ENCODE measurements around the gene KIRREL1.

KIRREL1 gene

DNA sequence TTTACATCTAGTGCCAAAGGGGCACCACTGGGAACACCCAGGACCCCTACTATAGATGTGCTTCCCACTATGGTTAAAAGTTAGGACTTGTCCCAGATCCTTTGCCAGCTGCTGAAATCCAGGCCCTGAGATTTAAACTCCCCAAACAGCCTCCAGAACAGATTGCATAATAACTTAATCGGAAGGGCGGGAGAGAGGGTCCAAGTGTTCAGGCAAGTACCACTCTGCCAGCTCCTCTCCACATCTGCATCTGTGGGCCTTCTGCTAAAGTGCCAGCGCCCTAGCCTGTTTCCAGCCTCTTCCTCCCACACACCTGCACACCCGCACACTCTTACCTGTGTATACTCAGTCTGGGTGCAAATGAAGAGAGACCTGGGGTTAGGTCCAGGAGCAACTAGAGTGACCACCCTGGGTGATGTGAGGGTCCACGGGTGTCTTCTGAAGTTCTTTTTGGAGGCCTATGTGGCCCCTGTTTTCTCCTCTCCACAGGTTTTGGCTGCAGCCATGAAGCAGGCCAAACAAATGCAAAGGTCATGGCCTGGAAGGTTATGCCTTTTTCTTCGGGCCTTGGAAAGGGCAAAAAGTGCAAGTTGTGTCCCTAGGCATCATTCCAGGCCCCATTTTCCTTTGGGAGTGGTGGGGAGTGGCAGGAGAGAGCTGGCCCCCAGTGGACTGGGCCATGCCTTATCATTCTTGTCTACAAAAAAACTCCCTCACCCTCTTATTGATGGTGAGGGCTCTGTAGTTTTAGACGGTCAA, 29.3 kb downstream of the KIRREL1 start:
- Mint-ChIP-seq H3K27ac (no peak overlapping the region), H3K9me3 (no peaks in the 10 kb centered on the region), H3K27me3 (ENCODE audit: low read depth) (no peaks in the 10 kb centered on the region), H3K4me1 (ENCODE audit: low read depth) (no peaks in the 10 kb centered on the region), H3K4me3 (no peak overlapping the region), H3K36me3 (ENCODE audit: low read depth) (no peaks in the 10 kb centered on the region)
- DNase-seq (ENCODE audit: low spot score), result no peak

DNA sequence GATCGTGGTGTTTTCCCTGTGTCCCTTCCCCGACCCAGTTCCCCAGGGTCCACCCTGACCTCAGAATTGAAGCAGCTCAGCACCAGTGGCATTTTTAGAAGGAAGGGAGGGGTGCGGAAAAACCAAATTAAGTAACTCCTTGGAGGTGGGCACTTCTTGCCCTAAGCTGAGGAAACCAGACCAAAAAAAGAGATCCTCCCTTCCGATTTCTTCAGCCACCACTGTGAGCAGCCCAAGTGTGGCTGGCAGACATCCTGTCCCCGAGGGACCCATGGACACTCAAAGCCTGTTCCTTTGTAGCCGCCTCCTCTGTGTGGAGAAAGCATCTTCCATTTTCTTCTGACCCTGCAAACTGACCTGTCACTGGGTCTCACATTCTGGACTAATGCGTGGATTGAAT, 31.3 kb downstream of the KIRREL1 start:
- Mint-ChIP-seq H3K27me3 (ENCODE audit: low read depth) (peaks cover 2% of the 10 kb centered on the region), H3K36me3 (ENCODE audit: low read depth) (no peaks in the 10 kb centered on the region), H3K27ac (no peak overlapping the region), H3K9me3 (no peaks in the 10 kb centered on the region), H3K4me1 (ENCODE audit: low read depth) (no peaks in the 10 kb centered on the region), H3K4me3 (no peak overlapping the region)
- no peak for DNase-seq (ENCODE audit: low spot score)

DNA sequence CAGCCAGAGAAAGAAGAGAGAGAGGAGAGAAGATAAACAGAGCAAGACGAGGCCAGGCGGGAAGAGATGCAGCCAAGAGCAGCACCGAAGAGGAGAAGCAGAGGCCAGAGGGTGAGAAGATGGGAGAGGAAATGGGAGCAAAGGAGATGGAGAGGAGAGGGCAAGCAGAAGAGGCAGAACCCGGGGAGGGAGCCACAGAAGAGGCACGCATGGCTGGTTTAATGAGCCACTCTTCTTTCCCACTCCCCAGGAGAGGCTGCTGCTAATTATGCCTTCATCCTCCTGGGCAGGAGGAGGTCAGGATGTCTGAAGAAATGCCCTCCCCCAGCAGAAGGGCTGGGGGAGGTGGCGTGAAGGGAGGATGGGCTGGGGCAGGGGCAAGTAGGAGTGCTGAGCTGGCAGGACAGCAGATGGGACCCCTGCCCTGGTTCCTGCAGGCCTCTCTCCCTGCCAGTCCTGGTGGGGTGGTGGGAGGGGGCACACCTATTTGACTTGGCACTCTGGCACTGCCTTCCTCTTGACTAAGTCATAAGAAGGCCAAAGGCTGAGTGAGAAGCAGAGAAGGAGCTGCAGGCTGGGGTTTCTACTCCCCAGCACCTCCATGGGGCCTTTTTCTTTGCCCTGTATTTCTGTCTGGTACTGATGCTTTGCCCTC, 32.3 kb downstream of the KIRREL1 start:
- peaks cover 2% of the 10 kb centered on the region for H3K27me3 Mint-ChIP-seq (ENCODE audit: low read depth)

DNA sequence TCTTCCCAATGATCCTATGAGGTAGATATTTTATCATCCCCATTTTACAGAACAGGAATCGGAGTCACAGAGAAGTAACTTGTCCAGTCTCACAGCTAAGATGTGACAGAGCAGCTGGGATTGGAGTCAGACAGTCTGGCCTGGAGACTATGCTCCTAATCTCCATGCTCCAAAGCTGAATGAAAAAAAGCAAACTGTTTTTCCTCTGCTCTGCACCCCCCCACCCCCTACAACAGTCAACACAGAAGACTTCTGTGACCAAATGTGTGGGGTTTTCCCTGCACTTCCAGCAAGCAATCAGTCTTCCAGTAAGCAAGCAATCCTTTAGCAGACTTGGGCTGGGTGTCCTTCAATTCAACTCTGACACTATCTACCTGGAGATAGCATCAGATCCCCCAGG, 33.2 kb downstream of the KIRREL1 start:
- no peak for DNase-seq (ENCODE audit: low spot score)
- Mint-ChIP-seq H3K9me3 (no peaks in the 10 kb centered on the region), H3K4me1 (ENCODE audit: low read depth) (no peaks in the 10 kb centered on the region), H3K36me3 (ENCODE audit: low read depth) (no peaks in the 10 kb centered on the region), H3K27ac (no peak overlapping the region), H3K4me3 (no peak overlapping the region), H3K27me3 (ENCODE audit: low read depth) (peaks cover 2% of the 10 kb centered on the region)

More for the DNA sequence above, 32.3 kb downstream of the KIRREL1 start:
- Mint-ChIP-seq H3K4me1 (ENCODE audit: low read depth) (no peaks in the 10 kb centered on the region), H3K4me3 (no peak overlapping the region), H3K36me3 (ENCODE audit: low read depth) (no peaks in the 10 kb centered on the region), H3K9me3 (no peaks in the 10 kb centered on the region), H3K27ac (no peak overlapping the region)
- no peak for DNase-seq (ENCODE audit: low spot score)

DNA sequence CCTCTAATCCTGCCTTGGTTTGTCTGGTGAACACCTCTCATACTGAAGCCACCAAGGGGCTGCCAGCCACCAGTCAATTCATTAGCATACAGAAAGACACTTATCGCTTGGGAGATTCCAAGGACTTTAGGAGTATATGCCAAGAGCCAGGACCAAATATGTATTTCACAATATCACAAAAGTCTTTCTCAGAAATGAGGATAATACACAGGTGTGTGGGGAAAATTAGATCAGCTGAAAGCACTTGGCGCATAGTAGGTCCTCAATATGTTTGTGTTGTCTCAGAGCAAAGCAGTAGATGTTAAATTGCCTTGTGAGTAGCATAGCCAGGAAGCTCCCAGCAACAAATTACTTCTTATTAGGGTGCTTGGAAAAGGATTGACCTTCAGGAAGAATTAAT, 34.1 kb downstream of the KIRREL1 start:
- Mint-ChIP-seq H3K4me1 (ENCODE audit: low read depth) (no peaks in the 10 kb centered on the region), H3K9me3 (no peaks in the 10 kb centered on the region), H3K36me3 (ENCODE audit: low read depth) (no peaks in the 10 kb centered on the region), H3K27ac (no peak overlapping the region), H3K27me3 (ENCODE audit: low read depth) (peaks cover 2% of the 10 kb centered on the region), H3K4me3 (no peak overlapping the region)
- no peak for DNase-seq (ENCODE audit: low spot score)

DNA sequence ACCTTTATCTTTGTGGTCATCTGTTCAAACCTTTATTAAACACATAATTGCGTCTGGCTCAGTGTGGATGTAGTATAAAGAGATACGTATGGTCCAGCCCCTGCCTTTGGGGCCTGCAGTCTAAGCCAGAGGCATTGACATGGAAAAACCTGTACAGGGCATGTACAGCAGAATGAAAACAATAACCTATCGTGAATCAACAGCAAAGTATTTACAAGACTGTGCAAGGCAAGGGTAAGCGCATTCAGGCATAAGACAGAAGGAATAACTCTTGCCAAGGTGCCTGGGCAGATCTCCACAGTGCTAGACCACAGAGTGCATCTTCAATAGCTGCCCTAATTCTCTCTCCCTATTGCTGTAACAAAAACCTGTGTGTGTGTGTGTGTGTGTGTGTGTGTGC, 35.5 kb downstream of the KIRREL1 start:
- H3K9me3 Mint-ChIP-seq, result no peaks in the 10 kb centered on the region
- no peak overlapping the region for H3K4me3 Mint-ChIP-seq
- no peaks in the 10 kb centered on the region for H3K36me3 Mint-ChIP-seq (ENCODE audit: low read depth)
- H3K27me3 Mint-ChIP-seq (ENCODE audit: low read depth), result peaks cover 2% of the 10 kb centered on the region
- no peak overlapping the region for H3K27ac Mint-ChIP-seq
- DNase-seq (ENCODE audit: low spot score), result no peak
- no peaks in the 10 kb centered on the region for H3K4me1 Mint-ChIP-seq (ENCODE audit: low read depth)

DNA sequence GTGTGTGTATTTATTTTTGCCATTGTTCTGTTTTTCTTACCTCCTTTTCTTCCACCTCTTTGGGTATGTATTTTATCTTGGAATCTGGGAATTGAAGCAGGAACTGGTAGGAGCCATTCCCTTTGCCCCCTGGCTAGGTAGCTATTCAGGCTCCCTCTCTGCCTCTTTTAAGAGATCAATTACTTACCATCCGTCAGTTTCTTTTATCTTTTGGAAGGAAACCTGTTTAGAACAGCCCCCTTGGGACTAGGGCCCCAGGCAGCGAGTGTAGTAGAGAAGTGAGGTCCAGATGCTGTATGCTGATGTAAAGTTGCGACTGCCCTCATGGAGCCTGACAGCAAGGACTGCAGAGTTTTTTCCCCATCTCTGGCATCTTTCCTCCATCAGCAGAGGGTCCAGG, 41.6 kb downstream of the KIRREL1 start:
- Mint-ChIP-seq H3K9me3 (no peaks in the 10 kb centered on the region), H3K27me3 (ENCODE audit: low read depth) (no peaks in the 10 kb centered on the region), H3K27ac (no peak overlapping the region), H3K4me1 (ENCODE audit: low read depth) (no peaks in the 10 kb centered on the region), H3K36me3 (ENCODE audit: low read depth) (no peaks in the 10 kb centered on the region), H3K4me3 (no peak overlapping the region)
- DNase-seq (ENCODE audit: low spot score), result no peak

DNA sequence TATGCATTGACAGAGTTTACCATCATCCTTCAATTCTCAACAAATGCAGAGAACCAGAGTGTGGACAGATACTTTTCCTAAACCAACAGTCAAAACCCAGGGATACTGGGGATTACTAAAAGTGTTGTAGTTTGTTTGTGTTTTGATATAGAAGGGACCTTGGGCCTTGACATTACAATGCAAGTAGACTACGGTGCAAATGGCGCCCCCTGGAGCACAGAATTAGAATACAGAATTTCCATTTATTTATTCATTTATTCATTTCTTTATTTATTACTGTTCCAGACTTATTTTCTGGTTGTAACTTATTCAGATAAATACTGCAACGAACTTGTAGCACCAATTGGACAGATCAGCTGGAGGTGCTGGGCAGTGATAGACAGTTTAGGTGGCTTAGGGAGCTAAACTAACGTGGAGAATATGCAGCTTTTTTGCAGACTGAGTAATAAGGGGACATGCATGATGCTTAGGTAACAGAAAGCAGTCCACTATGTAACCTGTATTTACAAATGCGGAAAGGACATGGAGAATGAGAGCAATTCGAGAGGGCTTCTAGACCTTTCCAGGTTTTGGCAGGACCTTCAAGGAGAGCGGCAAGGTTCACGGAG, 42.6 kb downstream of the KIRREL1 start:
- no peak overlapping the region for H3K4me3 Mint-ChIP-seq
- no peak overlapping the region for H3K27ac Mint-ChIP-seq
- no peaks in the 10 kb centered on the region for H3K36me3 Mint-ChIP-seq (ENCODE audit: low read depth)
- no peaks in the 10 kb centered on the region for H3K4me1 Mint-ChIP-seq (ENCODE audit: low read depth)
- no peak for DNase-seq (ENCODE audit: low spot score)
- H3K9me3 Mint-ChIP-seq, result no peaks in the 10 kb centered on the region
- H3K27me3 Mint-ChIP-seq (ENCODE audit: low read depth), result no peaks in the 10 kb centered on the region

DNA sequence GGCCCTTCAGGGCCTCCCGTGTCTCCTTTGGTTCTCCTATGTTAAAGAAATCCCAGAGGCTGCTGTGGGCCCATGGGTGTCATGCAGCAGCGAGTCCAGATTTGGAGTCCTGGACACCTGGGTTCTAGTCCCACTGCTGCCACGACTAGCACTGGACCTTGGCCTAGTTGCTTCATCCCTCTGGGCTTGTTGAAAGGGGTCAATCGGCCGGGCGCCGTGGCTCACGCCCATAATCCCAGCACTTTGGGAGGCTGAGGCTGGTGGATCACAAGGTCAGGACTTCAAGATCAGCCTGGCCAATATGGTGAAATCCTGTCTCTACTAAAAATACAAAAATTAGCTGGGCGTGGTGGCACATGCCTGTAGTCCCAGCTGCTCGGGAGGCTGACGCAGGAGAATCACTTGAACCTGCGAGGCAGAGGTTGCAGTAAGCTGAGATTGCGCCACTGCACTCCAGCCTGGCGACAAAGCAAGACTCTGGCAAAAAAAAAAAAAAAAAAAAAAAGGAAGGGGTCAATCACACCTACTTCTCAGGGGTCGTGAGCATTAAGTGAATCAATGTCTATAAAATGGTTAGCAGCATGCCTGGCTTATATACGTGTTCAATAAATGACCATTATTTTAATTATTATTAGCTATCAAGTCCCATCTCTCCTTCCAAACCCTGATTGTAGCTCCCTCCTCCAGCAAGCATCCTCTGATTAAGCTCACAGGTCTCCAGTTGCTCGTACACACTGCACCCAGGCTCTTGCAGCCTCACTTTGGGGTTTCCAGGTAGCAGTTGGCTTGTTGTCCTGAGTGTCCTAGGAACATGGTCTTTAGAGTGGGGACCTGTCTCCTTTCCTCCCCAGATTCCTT, 43.8 kb downstream of the KIRREL1 start:
- Mint-ChIP-seq H3K4me3 (no peak overlapping the region), H3K27me3 (ENCODE audit: low read depth) (no peaks in the 10 kb centered on the region), H3K27ac (no peak overlapping the region), H3K9me3 (no peaks in the 10 kb centered on the region), H3K36me3 (ENCODE audit: low read depth) (no peaks in the 10 kb centered on the region), H3K4me1 (ENCODE audit: low read depth) (no peaks in the 10 kb centered on the region)
- no peak for DNase-seq (ENCODE audit: low spot score)

DNA sequence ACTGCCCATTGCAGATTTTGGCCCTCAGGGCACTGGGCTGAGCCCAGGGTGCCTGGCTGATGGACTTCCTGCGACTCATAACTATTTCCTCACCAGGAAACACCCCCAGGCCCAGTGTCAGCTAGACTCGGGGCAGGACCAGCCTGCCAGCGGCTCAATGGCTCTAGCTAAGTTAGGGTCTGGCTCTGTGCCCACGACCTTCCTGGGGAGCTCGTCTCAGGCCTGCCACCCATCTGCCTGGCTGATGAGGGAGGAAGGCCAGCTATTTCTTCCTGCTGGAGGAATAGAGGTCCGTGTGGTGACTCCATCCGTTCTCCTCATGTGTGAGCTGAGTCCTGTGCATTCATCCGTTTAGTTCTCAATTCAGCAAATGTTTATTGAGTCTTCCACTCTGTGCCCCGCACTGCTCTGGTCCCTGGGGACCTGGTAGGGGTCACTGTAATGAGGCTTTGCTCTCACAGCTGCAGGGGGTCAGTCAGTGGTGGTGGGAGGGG, 44.5 kb downstream of the KIRREL1 start:
- DNase-seq (ENCODE audit: low spot score), result no peak
- Mint-ChIP-seq H3K4me3 (no peak overlapping the region), H3K27ac (no peak overlapping the region), H3K36me3 (ENCODE audit: low read depth) (no peaks in the 10 kb centered on the region), H3K27me3 (ENCODE audit: low read depth) (no peaks in the 10 kb centered on the region), H3K4me1 (ENCODE audit: low read depth) (no peaks in the 10 kb centered on the region), H3K9me3 (no peaks in the 10 kb centered on the region)

DNA sequence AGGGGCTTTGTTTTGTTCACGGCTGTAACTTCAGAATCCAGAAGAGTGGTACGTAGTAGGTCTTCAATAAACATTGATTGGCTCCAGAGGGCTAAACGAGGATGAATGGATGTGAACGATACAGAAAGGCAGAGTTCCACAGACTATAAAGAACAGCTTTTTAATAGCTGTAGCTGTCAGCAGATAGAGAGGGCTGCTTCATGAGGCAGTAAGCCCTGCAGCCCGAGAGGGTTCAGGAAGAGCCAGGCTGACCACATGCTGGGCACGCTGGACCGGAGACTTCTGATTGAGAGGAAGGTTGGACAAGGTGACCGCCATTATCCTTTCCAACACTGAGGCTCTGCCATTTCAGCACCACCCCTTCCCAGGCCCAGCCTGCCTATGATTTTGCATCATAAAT, 45.3 kb downstream of the KIRREL1 start:
- Mint-ChIP-seq H3K4me3 (no peak overlapping the region), H3K27me3 (ENCODE audit: low read depth) (no peaks in the 10 kb centered on the region), H3K4me1 (ENCODE audit: low read depth) (no peaks in the 10 kb centered on the region), H3K27ac (no peak overlapping the region), H3K9me3 (no peaks in the 10 kb centered on the region), H3K36me3 (ENCODE audit: low read depth) (no peaks in the 10 kb centered on the region)
- DNase-seq (ENCODE audit: low spot score), result no peak

DNA sequence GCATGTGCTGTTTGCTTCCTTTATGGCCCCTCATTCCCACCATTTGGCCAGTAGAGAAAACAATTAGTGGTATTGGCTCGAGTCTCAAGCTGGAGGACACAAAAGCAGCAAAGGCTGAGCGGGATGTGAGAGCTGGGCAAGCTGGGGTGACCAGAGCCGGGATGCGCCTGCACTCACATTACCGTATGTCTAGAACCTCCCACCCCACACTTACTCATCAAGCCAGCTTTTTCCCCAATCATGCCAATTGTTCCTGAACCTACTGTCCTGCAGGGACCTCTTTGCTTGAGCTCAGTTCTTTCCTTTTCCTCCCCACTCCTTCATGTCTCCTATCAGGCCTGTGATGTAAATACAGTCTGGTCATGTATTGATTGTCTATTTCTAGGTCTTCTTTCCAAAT, 45.9 kb downstream of the KIRREL1 start:
- no peak for DNase-seq (ENCODE audit: low spot score)
- Mint-ChIP-seq H3K4me3 (no peak overlapping the region), H3K4me1 (ENCODE audit: low read depth) (no peaks in the 10 kb centered on the region), H3K9me3 (no peaks in the 10 kb centered on the region), H3K27me3 (ENCODE audit: low read depth) (no peaks in the 10 kb centered on the region), H3K36me3 (ENCODE audit: low read depth) (no peaks in the 10 kb centered on the region), H3K27ac (no peak overlapping the region)

DNA sequence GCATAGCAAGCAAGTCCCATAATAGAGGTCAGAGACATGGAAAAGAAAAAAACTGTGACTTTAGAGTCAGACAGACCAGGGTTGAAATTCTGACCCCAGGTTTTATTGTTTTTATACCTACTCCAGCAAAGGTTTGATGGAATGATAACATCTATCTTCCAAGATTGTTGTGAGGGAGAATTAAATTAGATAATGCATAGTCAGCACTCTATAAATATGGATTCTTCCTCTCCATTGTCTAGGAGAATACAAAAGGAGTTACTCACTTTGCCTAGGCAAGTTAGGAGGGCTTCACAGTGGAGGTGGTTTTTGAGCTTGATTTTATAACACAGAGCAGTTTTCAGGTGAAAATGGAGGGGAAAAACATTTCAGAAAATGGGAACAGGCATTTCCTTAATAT, 46.9 kb downstream of the KIRREL1 start:
- no peaks in the 10 kb centered on the region for H3K27me3 Mint-ChIP-seq (ENCODE audit: low read depth)
- no peak overlapping the region for H3K27ac Mint-ChIP-seq
- H3K9me3 Mint-ChIP-seq, result no peaks in the 10 kb centered on the region
- no peaks in the 10 kb centered on the region for H3K4me1 Mint-ChIP-seq (ENCODE audit: low read depth)
- no peaks in the 10 kb centered on the region for H3K36me3 Mint-ChIP-seq (ENCODE audit: low read depth)
- DNase-seq (ENCODE audit: low spot score), result no peak
- H3K4me3 Mint-ChIP-seq, result no peak overlapping the region

DNA sequence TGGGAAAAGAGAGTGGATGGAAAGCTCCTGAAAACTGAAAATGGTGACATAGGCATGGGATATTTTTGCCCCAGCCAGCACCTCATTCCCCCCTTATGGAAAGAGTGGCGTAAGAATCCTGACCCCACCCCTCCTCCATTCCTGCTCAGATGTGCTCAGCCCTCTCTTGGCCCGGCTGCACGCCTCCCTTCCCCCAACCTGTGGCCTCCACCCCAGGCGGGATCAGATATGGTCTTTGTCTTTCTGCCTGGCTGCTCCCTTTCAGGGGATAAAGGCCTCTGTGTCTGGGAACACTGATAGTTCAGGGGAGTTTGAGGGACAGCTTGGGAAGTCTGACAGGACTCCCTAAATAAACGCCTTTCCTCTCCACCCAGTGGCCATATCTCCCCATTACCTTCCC, 49.8 kb downstream of the KIRREL1 start:
- no peaks in the 10 kb centered on the region for H3K9me3 Mint-ChIP-seq
- H3K27ac Mint-ChIP-seq, result no peak overlapping the region
- H3K36me3 Mint-ChIP-seq (ENCODE audit: low read depth), result no peaks in the 10 kb centered on the region
- no peaks in the 10 kb centered on the region for H3K27me3 Mint-ChIP-seq (ENCODE audit: low read depth)
- H3K4me3 Mint-ChIP-seq, result no peak overlapping the region
- DNase-seq (ENCODE audit: low spot score), result no peak
- H3K4me1 Mint-ChIP-seq (ENCODE audit: low read depth), result no peaks in the 10 kb centered on the region
